Progenitor cell of endocrine pancreas (in vitro differentiated cells): ENCODE measurements around the gene TRIM14. TPM values are rescaled to one million over a fixed set of nuclear protein-coding genes. Genes with fewer than 3 reads are reported as not detected.
"Not testable (repeated sequence)": the region's sequence is repeated elsewhere in the genome, so short reads cannot be mapped to it uniquely, and the experiment has no call there.

ENCODE experiments used
- DNase-seq: peaks from one replicate; pipeline ENCODE4 v3.0.0; 2021; ENCODE audit warnings: low spot score; ENCODE audit not compliant: unreplicated experiment
- H3K27ac Mint-ChIP-seq: 2 replicates; pipeline ENCODE4 v1.8.0; 2021; ENCODE audit warnings: mild to moderate bottlenecking, moderate library complexity, mixed read lengths
- H3K27me3 Mint-ChIP-seq: 2 replicates; pipeline ENCODE4 v1.8.0; 2021; ENCODE audit warnings: mixed read lengths
- H3K36me3 Mint-ChIP-seq: 2 replicates; pipeline ENCODE4 v1.8.0; 2022; ENCODE audit warnings: mixed read lengths; ENCODE audit not compliant: insufficient read depth
- H3K4me1 Mint-ChIP-seq: 2 replicates; pipeline ENCODE4 v1.8.0; 2021; ENCODE audit warnings: low read depth, mixed read lengths
- H3K4me3 Mint-ChIP-seq: 2 replicates; pipeline ENCODE4 v1.8.0; 2021; ENCODE audit warnings: low read depth, mild to moderate bottlenecking, moderate library complexity, mixed read lengths
- H3K9me3 Mint-ChIP-seq: 2 replicates; pipeline ENCODE4 v1.8.0; 2021; ENCODE audit warnings: low read depth, mixed read lengths
- total RNA-seq: library from RNA; stranded (reverse); gene quantifications from 2 replicates; pipeline ENCODE4 v1.2.1, GENCODE V29; 2021
- TF ChIP-seq, protein P1 (sequence below): fragments of 200-600 bp; sonication (generic); IDR thresholded peaks from one replicate; pipeline ENCODE4 v1.5.0; 2021; ENCODE audit warnings: antibody characterized with exemption, mild to moderate bottlenecking; ENCODE audit not compliant: unreplicated experiment

Gene TRIM14
- total RNA-seq, 1 donor from 2014 or later, result 2.9 TPM

DNA sequence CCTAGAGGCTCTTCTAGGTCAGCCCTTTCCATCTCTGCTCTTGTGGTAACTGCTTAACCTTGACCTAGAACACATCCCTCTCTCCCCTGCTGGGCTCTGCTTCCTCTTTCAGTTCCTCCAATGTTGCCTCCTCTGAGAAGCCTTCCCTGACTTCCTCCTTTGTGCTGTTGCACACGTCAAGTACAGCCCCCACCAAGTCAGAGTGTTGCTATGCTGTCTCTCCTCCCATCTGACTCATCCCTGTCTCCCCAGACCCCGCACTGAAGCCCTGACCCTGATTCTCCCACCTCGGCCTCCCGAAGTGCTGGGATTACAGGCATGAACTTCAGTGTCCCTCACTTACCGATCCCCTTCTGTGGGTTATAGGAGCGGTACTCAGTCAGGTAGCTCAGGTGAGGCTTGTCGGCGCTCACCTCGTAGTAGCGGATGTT is 10.4 kb upstream of the TRIM14 start:
- Mint-ChIP-seq H3K36me3 (no peaks in the 10 kb centered on the region), H3K27ac (no peak overlapping the region), H3K27me3 (no peaks in the 10 kb centered on the region), H3K4me3 (no peak overlapping the region), H3K9me3 (no peaks in the 10 kb centered on the region), H3K4me1 (no peaks in the 10 kb centered on the region)
- TF ChIP-seq, protein P1, sequence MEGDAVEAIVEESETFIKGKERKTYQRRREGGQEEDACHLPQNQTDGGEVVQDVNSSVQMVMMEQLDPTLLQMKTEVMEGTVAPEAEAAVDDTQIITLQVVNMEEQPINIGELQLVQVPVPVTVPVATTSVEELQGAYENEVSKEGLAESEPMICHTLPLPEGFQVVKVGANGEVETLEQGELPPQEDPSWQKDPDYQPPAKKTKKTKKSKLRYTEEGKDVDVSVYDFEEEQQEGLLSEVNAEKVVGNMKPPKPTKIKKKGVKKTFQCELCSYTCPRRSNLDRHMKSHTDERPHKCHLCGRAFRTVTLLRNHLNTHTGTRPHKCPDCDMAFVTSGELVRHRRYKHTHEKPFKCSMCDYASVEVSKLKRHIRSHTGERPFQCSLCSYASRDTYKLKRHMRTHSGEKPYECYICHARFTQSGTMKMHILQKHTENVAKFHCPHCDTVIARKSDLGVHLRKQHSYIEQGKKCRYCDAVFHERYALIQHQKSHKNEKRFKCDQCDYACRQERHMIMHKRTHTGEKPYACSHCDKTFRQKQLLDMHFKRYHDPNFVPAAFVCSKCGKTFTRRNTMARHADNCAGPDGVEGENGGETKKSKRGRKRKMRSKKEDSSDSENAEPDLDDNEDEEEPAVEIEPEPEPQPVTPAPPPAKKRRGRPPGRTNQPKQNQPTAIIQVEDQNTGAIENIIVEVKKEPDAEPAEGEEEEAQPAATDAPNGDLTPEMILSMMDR, result no peak
- no peak for DNase-seq

DNA sequence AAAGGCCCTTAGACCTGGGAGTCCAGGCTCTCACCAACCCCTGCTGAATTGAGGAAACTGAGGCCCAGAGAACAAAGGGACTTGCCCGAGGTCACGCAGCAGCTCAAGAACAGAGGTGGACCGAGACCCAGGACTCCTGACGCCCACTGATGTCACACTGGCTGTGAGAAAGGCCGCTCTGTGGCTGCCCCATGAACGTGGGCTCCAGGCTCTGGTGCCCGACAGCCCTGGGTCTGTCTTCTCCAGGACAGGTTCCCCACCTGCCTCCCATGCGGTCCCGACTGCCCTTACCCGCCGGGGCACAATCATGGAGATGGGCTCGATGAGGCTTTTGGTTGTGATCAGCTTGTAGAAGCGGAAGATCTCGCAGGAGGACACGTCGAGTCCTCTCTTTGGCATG is 9.3 kb upstream of the TRIM14 start:
- no peaks in the 10 kb centered on the region for H3K27me3 Mint-ChIP-seq
- TF ChIP-seq, protein P1, result no peak
- H3K9me3 Mint-ChIP-seq, result no peaks in the 10 kb centered on the region
- no peak for DNase-seq
- no peak overlapping the region for H3K27ac Mint-ChIP-seq
- H3K36me3 Mint-ChIP-seq, result no peaks in the 10 kb centered on the region
- no peaks in the 10 kb centered on the region for H3K4me1 Mint-ChIP-seq
- H3K4me3 Mint-ChIP-seq, result no peak overlapping the region

DNA sequence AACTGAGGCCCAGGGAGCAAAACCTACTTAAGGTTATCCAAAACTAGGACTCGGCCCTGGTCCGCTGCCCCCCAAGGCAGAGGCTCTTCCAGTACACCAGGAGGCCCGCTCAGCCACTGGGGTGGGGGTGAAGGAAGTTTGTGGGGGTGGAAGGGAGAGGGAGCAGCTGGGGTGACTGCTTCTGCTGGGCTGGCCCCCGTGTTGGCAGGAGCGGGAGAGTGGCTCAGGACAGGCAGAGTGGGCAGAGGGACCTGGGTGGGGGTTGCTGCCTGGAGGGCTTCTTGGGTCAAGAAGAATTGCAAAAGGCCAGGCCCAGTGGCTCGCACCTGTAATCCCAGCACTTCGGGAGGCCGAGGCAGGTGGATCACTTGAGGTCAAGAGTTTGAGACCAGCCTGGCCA is 8.2 kb upstream of the TRIM14 start:
- Mint-ChIP-seq H3K27me3 (no peaks in the 10 kb centered on the region), H3K9me3 (no peaks in the 10 kb centered on the region), H3K36me3 (no peaks in the 10 kb centered on the region), H3K4me3 (no peak overlapping the region), H3K27ac (no peak overlapping the region), H3K4me1 (no peaks in the 10 kb centered on the region)
- no peak for DNase-seq
- TF ChIP-seq, protein P1, result no peak

DNA sequence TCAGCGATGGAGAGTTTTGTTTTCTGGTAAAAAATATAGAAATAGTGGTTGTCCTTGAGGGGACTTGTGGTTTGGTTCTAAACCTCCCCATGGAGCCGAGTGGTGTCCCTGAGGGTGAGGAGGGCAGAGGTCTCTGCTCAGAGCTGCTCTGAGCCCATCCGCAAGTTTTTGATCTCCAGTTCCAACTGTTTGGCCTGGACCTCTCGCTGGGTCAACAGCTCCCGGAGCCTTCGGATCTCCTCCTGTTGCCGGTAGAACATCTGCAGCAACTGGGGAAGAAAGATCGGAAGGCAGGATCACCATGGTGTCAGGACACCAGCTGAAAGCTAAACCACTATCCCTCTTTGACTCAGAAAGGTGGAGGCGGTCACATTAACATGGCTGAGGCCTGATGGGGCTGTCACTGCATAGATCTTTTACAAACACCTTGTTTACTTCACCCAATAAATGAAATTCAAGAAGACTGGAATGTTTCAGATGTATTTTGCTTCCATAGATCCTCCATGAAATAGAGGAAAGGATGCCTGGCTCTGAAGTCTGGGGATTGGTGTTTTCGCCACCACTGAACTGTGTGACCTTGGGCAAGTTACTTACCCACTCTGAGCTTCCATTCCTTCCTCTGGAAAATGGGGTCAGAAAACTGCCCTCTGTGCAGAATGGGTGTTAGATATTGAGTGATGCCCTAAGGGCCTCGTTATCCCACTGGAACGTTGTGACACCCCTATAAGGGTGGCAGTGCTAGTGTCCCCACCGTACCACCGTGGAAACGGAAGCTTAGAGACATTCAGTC is 5.8 kb upstream of the TRIM14 start:
- Mint-ChIP-seq H3K27ac (no peak overlapping the region), H3K36me3 (no peaks in the 10 kb centered on the region), H3K4me1 (no peaks in the 10 kb centered on the region), H3K4me3 (no peak overlapping the region), H3K27me3 (peaks cover 9% of the 10 kb centered on the region), H3K9me3 (no peaks in the 10 kb centered on the region)
- TF ChIP-seq, protein P1, result no peak
- no peak for DNase-seq

DNA sequence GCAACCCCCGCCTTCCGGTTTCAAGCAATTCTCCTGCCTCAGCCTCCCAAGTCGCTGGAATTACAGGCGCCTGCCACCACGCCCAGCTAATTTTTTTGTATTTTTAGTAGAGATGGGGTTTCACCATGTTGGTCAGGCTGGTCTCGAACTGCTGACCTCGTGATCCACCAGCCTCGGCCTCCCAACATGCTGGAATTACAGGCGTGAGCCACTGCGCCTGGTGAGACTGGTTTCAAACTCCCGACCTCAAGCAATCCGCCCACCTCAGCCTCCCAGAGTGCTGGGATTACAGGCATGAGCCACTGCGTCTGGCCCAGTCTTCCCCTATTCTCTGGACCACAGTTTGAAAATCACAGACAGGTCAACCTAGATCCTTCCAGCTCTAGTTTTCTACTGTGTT is 5.1 kb upstream of the TRIM14 start:
- not testable (repeated sequence) for H3K4me3 Mint-ChIP-seq, H3K36me3 Mint-ChIP-seq, H3K9me3 Mint-ChIP-seq, H3K4me1 Mint-ChIP-seq, H3K27ac Mint-ChIP-seq, DNase-seq
- peaks cover 14% of the 10 kb centered on the region for H3K27me3 Mint-ChIP-seq

DNA sequence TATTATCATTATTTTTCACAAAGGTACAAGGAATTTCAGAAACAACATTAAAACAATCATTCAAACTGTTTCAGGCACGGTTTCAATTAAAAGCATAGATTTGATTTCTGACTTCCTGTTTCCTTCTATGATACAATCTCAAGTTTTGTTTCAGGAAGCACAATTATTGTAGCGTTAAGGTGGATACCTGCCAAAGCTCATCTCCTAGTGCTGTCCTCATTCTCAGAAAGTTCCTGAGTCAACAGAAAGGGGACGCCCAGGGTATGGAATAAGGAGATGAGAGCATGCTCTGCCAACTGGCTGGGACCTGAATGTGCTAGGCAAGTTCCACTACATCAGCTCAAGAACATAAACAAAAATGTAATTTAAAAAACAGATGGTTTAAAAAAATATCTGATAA is 2.0 kb upstream of the TRIM14 start:
- Mint-ChIP-seq H3K4me1 (peaks cover 5% of the 10 kb centered on the region), H3K36me3 (no peaks in the 10 kb centered on the region), H3K9me3 (no peaks in the 10 kb centered on the region), H3K4me3 (no peak overlapping the region), H3K27me3 (peaks cover 19% of the 10 kb centered on the region), H3K27ac (no peak overlapping the region)
- DNase-seq, result no peak
- TF ChIP-seq, protein P1, result no peak
